Measurements from ENCODE around the gene MMP1. TPM values are rescaled to one million over a fixed set of nuclear protein-coding genes. Genes with fewer than 3 reads are reported as not detected.

The MMP1 gene
- total RNA-seq, 4 donors from 2014 or later = not detected

- 54 to 71% methylated on average over 5 to 15 of the region's 18 CpGs for WGBS, 2 donors (ENCODE audit: low coverage in 1 of 2)
- Histone ChIP-seq H3K27ac (no peak overlapping the region), H3K9me3 (no peaks in the 10 kb centered on the region), H3K27me3 (no peaks in the 10 kb centered on the region), H3K36me3 (no peaks in the 10 kb centered on the region), H3K4me1 (no peaks in the 10 kb centered on the region), H3K4me3 (no peak overlapping the region)
- TF ChIP-seq POLR2A (IDR thresholded peaks at IDR 0.05) (no peak), POLR2AphosphoS5 (IDR thresholded peaks at IDR 0.05) (no peak), EP300 (IDR thresholded peaks at IDR 0.05) (no peak)
- TF ChIP-seq, protein P1, sequence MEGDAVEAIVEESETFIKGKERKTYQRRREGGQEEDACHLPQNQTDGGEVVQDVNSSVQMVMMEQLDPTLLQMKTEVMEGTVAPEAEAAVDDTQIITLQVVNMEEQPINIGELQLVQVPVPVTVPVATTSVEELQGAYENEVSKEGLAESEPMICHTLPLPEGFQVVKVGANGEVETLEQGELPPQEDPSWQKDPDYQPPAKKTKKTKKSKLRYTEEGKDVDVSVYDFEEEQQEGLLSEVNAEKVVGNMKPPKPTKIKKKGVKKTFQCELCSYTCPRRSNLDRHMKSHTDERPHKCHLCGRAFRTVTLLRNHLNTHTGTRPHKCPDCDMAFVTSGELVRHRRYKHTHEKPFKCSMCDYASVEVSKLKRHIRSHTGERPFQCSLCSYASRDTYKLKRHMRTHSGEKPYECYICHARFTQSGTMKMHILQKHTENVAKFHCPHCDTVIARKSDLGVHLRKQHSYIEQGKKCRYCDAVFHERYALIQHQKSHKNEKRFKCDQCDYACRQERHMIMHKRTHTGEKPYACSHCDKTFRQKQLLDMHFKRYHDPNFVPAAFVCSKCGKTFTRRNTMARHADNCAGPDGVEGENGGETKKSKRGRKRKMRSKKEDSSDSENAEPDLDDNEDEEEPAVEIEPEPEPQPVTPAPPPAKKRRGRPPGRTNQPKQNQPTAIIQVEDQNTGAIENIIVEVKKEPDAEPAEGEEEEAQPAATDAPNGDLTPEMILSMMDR (IDR thresholded peaks at IDR 0.05) = no peak
- no peak for ATAC-seq
Measured at GRCh38 chr11:102767800-102768199, 30.2 kb downstream of the MMP1 start.

GRCh38 chr11:102763440-102763839 lies 34.5 kb downstream of the MMP1 start:
- no peaks in the 10 kb centered on the region for H3K27me3 ChIP-seq
- no peak overlapping the region for H3K4me3 ChIP-seq
- no peak for ATAC-seq
- 76 to 81% methylated on average over 2 of the region's 2 CpGs for WGBS, 2 donors (ENCODE audit: low coverage in 1 of 2)
- no peaks in the 10 kb centered on the region for H3K36me3 ChIP-seq
- H3K4me1 ChIP-seq = no peaks in the 10 kb centered on the region
- no peak overlapping the region for H3K27ac ChIP-seq
- TF ChIP-seq POLR2AphosphoS5 (IDR thresholded peaks at IDR 0.05) (no peak), POLR2A (IDR thresholded peaks at IDR 0.05) (no peak), EP300 (IDR thresholded peaks at IDR 0.05) (no peak)
- TF ChIP-seq, protein P1 (IDR thresholded peaks at IDR 0.05) = no peak
- no peaks in the 10 kb centered on the region for H3K9me3 ChIP-seq

DNA sequence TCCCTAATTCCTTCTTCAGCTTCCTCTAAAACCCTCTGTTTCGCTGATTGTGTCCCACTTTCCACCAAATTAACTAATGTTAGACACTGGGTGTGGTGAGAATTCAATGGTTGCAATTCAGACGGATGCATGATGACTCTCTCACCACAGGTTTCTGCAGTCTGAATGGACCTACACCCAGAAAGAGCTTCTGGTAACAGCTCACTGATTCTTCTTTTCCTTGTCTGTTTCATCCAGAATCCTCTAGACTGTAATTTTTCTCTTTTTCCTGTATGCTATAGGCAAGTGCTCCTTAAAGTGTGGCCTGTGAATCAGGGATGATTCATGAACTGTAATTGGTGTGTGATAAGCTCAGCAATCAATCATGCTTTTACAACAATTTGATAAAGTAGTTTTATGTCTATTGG lies 35.6 kb downstream of the MMP1 start:
- Histone ChIP-seq H3K27me3 (no peaks in the 10 kb centered on the region), H3K9me3 (no peaks in the 10 kb centered on the region), H3K27ac (no peak overlapping the region), H3K4me1 (no peaks in the 10 kb centered on the region), H3K36me3 (no peaks in the 10 kb centered on the region), H3K4me3 (no peak overlapping the region)
- 25 to 74% methylated on average over 2 of the region's 2 CpGs for WGBS, 2 donors (ENCODE audit: low coverage in 1 of 2)
- no peak for ATAC-seq
- TF ChIP-seq POLR2AphosphoS5 (IDR thresholded peaks at IDR 0.05) (no peak), EP300 (IDR thresholded peaks at IDR 0.05) (no peak), POLR2A (IDR thresholded peaks at IDR 0.05) (no peak)
- TF ChIP-seq, protein P1 (IDR thresholded peaks at IDR 0.05) = no peak

DNA sequence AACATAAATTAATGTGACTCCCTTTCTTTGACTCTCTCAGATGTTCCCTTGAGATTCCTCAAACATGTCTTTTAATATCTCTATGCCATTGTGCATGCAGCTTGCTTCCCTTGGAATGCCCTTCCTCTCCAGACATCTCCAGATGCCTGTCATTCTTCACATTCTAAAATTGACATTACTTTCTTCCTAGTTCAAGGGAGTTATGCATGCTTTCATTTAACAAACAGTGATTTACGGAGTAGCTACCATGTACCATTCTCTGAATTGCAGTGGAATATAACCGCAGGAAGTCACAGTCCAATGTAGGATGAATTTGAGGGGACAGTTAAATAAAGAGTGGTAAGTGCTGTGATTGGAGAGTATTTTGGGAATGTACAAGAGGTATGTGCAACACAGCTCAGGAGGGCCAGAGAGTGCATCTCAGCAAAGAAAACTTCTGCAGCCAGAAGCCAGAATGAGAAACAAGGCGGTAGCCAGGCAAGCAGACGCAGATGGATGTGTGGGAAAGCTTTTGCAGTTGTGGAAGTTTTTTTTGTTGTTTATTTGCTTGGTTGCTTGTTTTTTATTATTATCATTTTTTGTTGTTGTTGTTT lies 36.2 kb downstream of the MMP1 start:
- no peaks in the 10 kb centered on the region for H3K36me3 ChIP-seq
- H3K4me1 ChIP-seq = no peaks in the 10 kb centered on the region
- no peak for ATAC-seq
- H3K27me3 ChIP-seq = no peaks in the 10 kb centered on the region
- H3K27ac ChIP-seq = no peak overlapping the region
- no peaks in the 10 kb centered on the region for H3K9me3 ChIP-seq
- no peak overlapping the region for H3K4me3 ChIP-seq
- 70 to 78% methylated on average over 4 of the region's 4 CpGs for WGBS, 2 donors (ENCODE audit: low coverage in 1 of 2)
- TF ChIP-seq EP300 (IDR thresholded peaks at IDR 0.05) = no peak

DNA sequence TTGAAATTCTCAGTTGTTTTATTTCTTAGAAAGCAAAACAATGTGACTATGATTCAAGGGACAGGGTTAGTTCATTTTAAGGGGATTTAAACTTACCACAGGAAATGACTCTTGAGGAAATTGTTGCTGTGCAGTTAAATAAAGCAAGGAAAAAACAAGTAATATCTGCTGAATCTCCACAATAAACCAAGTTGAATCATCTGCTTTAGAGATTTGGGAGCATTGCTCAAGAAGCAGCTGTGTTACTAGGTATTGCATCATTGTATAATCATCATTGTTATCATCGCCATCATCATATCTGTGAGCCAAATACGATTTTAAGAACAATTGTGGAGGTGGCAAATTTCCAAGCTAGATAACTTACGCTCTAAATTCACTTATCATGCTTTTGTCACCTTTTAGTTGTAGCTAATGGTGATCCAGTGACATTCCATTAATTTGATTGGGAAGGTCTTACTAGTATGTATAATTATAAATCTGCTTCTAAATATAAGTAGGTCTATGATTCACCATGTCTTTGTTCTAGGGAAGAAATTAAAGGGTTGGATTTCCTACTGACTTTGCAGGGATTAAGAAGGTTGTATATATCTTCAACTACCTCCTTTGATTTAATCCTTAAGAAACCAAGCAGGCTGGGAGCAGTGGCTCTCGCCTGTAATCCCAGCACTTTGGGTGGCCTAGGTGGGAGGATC lies 37.5 kb downstream of the MMP1 start:
- H3K27ac ChIP-seq = no peak overlapping the region
- ATAC-seq = peak; percentile 82
- 35 to 51% methylated on average over 4 of the region's 4 CpGs for WGBS, 2 donors (ENCODE audit: low coverage in 1 of 2)

More for the DNA sequence above, 37.5 kb downstream of the MMP1 start:
- no peaks in the 10 kb centered on the region for H3K27me3 ChIP-seq
- no peaks in the 10 kb centered on the region for H3K9me3 ChIP-seq
- no peaks in the 10 kb centered on the region for H3K4me1 ChIP-seq
- H3K36me3 ChIP-seq = no peaks in the 10 kb centered on the region
- TF ChIP-seq EP300 (IDR thresholded peaks at IDR 0.05) = no peak
- peak; percentile 40 for TF ChIP-seq POLR2AphosphoS5 (IDR thresholded peaks at IDR 0.05)
- no peak for TF ChIP-seq POLR2A (IDR thresholded peaks at IDR 0.05)
- H3K4me3 ChIP-seq = no peak overlapping the region

All from gastroesophageal sphincter (tissue), 4 donors.